Left ventricle myocardium inferior (tissue), 1 donor: ENCODE measurements around the gene LUM. TPM values are rescaled to one million over a fixed set of nuclear protein-coding genes. Genes with fewer than 3 reads are reported as not detected.
A peak's percentile ranks its signal among the peaks of the same experiment; 100 is the strongest.

ENCODE experiments used
- DNase-seq: peaks from one replicate; pipeline ENCODE4 v3.0.0-alpha.2; 2020
- H3K27ac ChIP-seq: fragments of 200-600 bp; replicated peaks from 2 replicates; pipeline ENCODE4 v1.8.0; 2021
- H3K27me3 ChIP-seq: fragments of 200-600 bp; 2 replicates; pipeline ENCODE4 v1.8.0; 2021; ENCODE audit warnings: low read depth
- H3K36me3 ChIP-seq: fragments of 200-600 bp; 2 replicates; pipeline ENCODE4 v1.8.0; 2021
- H3K4me1 ChIP-seq: fragments of 200-600 bp; 2 replicates; pipeline ENCODE4 v1.8.0; 2021
- H3K4me3 ChIP-seq: fragments of 200-600 bp; 2 replicates; pipeline ENCODE4 v1.8.0; 2021; ENCODE audit warnings: mild to moderate bottlenecking, moderate library complexity
- H3K9me3 ChIP-seq: fragments of 200-600 bp; replicated peaks from 2 replicates; pipeline ENCODE4 v1.8.0; 2021
- CTCF ChIP-seq: fragments of 200-600 bp; IDR thresholded peaks from 2 replicates; pipeline ENCODE4 v1.8.0; 2021; ENCODE audit warnings: antibody characterized with exemption, mild to moderate bottlenecking, borderline replicate concordance
- intact Hi-C: fragments of 100-400 bp; cut with micrococcal nuclease; formaldehyde crosslinking; loops from one replicate; pipeline ENCODE4 v1.11.0; 2022
- total RNA-seq: library from RNA; stranded (reverse); fragmentation: NEBNext Ultra II Directional; extraction: Animal tissue kit (Norgen Biotek cat#: 25700); gene quantifications from one replicate; pipeline ENCODE4 v1.2.1, GENCODE V29; 2021
- donor health status: DM: no; HTN: yes; CAD: no; lungs with severe emphysema.

The LUM gene
- total RNA-seq, 1 donor from 2014 or later, result 115 TPM

GRCh38 chr12:91104812-91105466, 6.4 kb downstream of the LUM start:
- no peak for TF ChIP-seq CTCF
- no peak for DNase-seq
- no peaks in the 10 kb centered on the region for H3K27me3 ChIP-seq
- no peaks in the 10 kb centered on the region for H3K36me3 ChIP-seq
- H3K4me3 ChIP-seq, result peak overlapping the region; percentile 39
- intact Hi-C loops, result no loop called here
- peak overlapping the region; percentile 55 for H3K27ac ChIP-seq
- no peaks in the 10 kb centered on the region for H3K4me1 ChIP-seq
- no peaks in the 10 kb centered on the region for H3K9me3 ChIP-seq

DNA sequence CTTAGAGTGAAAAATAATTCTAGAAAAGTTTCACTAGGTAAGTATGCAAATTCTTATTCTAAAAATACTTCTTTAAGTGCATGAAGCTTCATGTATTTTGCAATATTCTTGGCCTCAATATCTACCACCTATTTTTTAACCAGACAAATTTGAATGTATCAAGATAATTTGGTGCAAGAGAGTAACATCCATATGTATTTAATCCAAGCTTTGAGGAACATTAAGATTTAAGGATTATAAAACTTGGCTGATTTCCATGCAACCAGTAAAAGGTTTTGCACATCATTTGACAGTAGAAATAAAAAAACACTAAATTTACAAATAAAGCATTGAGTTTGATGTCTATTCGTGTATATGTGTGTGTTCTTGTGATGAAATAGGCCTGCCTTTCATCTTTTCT, 7.7 kb downstream of the LUM start:
- no peaks in the 10 kb centered on the region for H3K36me3 ChIP-seq
- DNase-seq, result no peak
- H3K27me3 ChIP-seq, result no peaks in the 10 kb centered on the region
- no peak for TF ChIP-seq CTCF
- no peaks in the 10 kb centered on the region for H3K4me1 ChIP-seq
- no peak overlapping the region for H3K27ac ChIP-seq
- intact Hi-C loops, result no loop called here
- no peaks in the 10 kb centered on the region for H3K9me3 ChIP-seq
- H3K4me3 ChIP-seq, result no peak overlapping the region

DNA sequence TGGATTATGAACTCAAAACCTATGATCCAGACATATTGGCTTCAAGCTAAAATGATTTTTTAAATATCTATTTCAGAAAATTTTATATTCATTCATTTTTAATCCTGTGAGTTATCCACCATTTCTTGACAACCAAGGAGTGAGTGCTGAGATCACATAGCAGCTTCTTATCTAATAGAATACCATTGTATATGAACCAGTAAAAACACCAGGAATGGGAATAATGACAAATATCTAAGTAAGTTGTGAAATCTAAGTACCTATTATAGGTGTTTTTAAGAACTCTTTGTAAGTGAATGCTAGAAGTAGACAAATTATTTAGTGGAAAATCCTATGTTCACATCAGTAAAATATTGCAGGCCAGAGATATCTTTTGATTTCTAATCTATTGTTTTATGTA, 8.2 kb downstream of the LUM start:
- intact Hi-C loops, result no loop called here
- no peaks in the 10 kb centered on the region for H3K36me3 ChIP-seq
- no peaks in the 10 kb centered on the region for H3K4me1 ChIP-seq
- DNase-seq, result no peak
- H3K4me3 ChIP-seq, result no peak overlapping the region
- H3K27me3 ChIP-seq, result no peaks in the 10 kb centered on the region
- no peak overlapping the region for H3K27ac ChIP-seq
- H3K9me3 ChIP-seq, result no peaks in the 10 kb centered on the region
- TF ChIP-seq CTCF, result no peak

GRCh38 chr12:91100906-91101305, 10.4 kb downstream of the LUM start:
- Histone ChIP-seq H3K27ac (no peak overlapping the region), H3K36me3 (no peaks in the 10 kb centered on the region), H3K27me3 (no peaks in the 10 kb centered on the region), H3K9me3 (peaks cover 3% of the 10 kb centered on the region), H3K4me3 (no peak overlapping the region), H3K4me1 (no peaks in the 10 kb centered on the region)
- intact Hi-C loops, result no loop called here
- DNase-seq, result no peak
- TF ChIP-seq CTCF, result no peak

- Histone ChIP-seq H3K27me3 (no peaks in the 10 kb centered on the region), H3K4me1 (no peaks in the 10 kb centered on the region), H3K9me3 (peaks cover 11% of the 10 kb centered on the region), H3K27ac (no peak overlapping the region), H3K36me3 (no peaks in the 10 kb centered on the region), H3K4me3 (no peak overlapping the region)
- TF ChIP-seq CTCF, result no peak
- no peak for DNase-seq
- intact Hi-C loops, result no loop called here
Measured at GRCh38 chr12:91099836-91100235, 11.5 kb downstream of the LUM start.
